ENCODE data around the gene SLC22A4. TPM values are rescaled to one million over a fixed set of nuclear protein-coding genes. Genes with fewer than 3 reads are reported as not detected.

The SLC22A4 gene
- polyA plus RNA-seq, 4 donors: 1.5 to 10.9 (median 5.0) TPM

DNA sequence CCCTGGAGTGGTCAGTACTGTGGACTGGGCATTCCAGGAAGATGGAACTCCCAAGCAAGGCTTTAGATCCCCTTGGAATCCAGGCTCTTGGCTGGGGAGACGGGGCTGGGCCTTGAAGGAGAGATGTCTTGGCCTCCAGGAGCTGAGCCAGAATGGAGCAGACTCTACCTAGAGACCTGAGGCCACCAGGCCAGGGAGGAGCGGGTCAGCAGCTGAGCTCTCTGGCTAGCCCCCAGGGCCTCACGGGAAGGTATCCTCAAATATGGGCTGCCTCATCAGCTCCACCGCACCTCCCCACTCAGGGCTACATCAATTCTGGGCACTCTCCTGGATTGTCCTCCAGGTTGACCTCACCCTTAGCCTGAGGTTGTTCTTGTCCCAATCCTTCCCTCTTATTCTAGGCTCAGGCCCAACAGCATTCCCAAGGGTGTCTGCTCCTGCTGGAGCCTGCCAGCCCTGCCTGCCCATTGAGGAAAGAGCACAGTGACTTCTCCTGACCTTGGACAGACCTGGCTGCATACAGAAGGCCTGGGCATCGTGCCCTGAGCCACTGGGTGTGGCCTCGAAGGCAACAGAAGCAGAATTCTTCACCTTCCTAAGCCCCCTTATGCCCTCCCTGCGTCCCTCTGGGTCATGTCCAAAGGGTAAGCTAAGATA lies 39.7 kb upstream of the SLC22A4 start:
- FAIRE-seq (no peak), DNase-seq (no peak)
- no peak overlapping the region for H3K4me3 ChIP-seq (ENCODE audit: low read depth in 1 of 3, low read length in 3 of 3)
- peak overlapping the region in 1 of 3 donors; percentile 31 for H3K27ac ChIP-seq (ENCODE audit: low read depth in 1 of 3, low read length in 2 of 3)
- no peaks in the 10 kb centered on the region for H3K9me3 ChIP-seq (ENCODE audit: control insufficient read depth in 2 of 2, insufficient read depth in 1 of 2, low read depth in 1 of 2, low read length in 1 of 2)
- peaks cover 0 to 2% (median 0%) of the 10 kb centered on the region in 3 donors for H3K36me3 ChIP-seq (ENCODE audit: control insufficient read depth in 3 of 3, insufficient read depth in 2 of 3, low read depth in 1 of 3, low read length in 3 of 3)
- peaks cover 0 to 29% (median 3%) of the 10 kb centered on the region in 3 donors for H3K4me1 ChIP-seq (ENCODE audit: control insufficient read depth in 3 of 3, insufficient read depth in 2 of 3, low read depth in 1 of 3, low read length in 2 of 3)
- peaks cover 0 to 14% (median 0%) of the 10 kb centered on the region in 3 donors for H3K27me3 ChIP-seq (ENCODE audit: control insufficient read depth in 3 of 3, insufficient read depth in 3 of 3, low read length in 3 of 3)
- WGBS, 3 donors: 35 to 51% (median 50%) methylated on average over 6 to 7 of the region's 7 CpGs

GRCh38 chr5:132256086-132256782 lies 38.0 kb upstream of the SLC22A4 start:
- Histone ChIP-seq H3K4me3 (ENCODE audit: low read depth in 1 of 3, low read length in 3 of 3) (no peak overlapping the region), H3K27ac (ENCODE audit: low read depth in 1 of 3, low read length in 2 of 3) (no peak overlapping the region), H3K27me3 (ENCODE audit: control insufficient read depth in 3 of 3, insufficient read depth in 3 of 3, low read length in 3 of 3) (peaks cover 0 to 18% (median 0%) of the 10 kb centered on the region in 3 donors), H3K4me1 (ENCODE audit: control insufficient read depth in 3 of 3, insufficient read depth in 2 of 3, low read depth in 1 of 3, low read length in 2 of 3) (peaks cover 3 to 33% (median 6%) of the 10 kb centered on the region in 3 donors), H3K9me3 (ENCODE audit: control insufficient read depth in 2 of 2, insufficient read depth in 1 of 2, low read depth in 1 of 2, low read length in 1 of 2) (no peaks in the 10 kb centered on the region), H3K36me3 (ENCODE audit: control insufficient read depth in 3 of 3, insufficient read depth in 2 of 3, low read depth in 1 of 3, low read length in 3 of 3) (peaks cover 0 to 11% (median 0%) of the 10 kb centered on the region in 3 donors)
- 91 to 100% (median 95%) methylated on average over 4 of the region's 4 CpGs for WGBS, 3 donors
- DNase-seq (no peak), FAIRE-seq (no peak)

- peak overlapping the region in 1 of 3 donors; percentile 60 for H3K4me3 ChIP-seq (ENCODE audit: low read depth in 1 of 3, low read length in 3 of 3)
- peak overlapping the region in 1 of 3 donors; percentile 18 for H3K27ac ChIP-seq (ENCODE audit: low read depth in 1 of 3, low read length in 2 of 3)
- FAIRE-seq: no peak
Observed at GRCh38 chr5:132256783-132257130, 37.4 kb upstream of the SLC22A4 start.

GRCh38 chr5:132257131-132258101 lies 36.8 kb upstream of the SLC22A4 start, which contains the start of gene PDLIM4:
PDLIM4 (plus strand) TSS chr5:132257696; CDS start chr5:132257735, 39 bp downstream.
- DNase-seq (peak in 1 of 2 donors; percentile 72), FAIRE-seq (no peak)
- Histone ChIP-seq H3K4me3 (ENCODE audit: low read depth in 1 of 3, low read length in 3 of 3) (peak within 1 kb of the TSS in 2 of 3 donors; percentile 42 to 60), H3K27me3 (ENCODE audit: control insufficient read depth in 3 of 3, insufficient read depth in 3 of 3, low read length in 3 of 3) (peaks cover 0 to 18% (median 0%) of the 10 kb centered on the region in 3 donors), H3K9me3 (ENCODE audit: control insufficient read depth in 2 of 2, insufficient read depth in 1 of 2, low read depth in 1 of 2, low read length in 1 of 2) (no peaks in the 10 kb centered on the region), H3K4me1 (ENCODE audit: control insufficient read depth in 3 of 3, insufficient read depth in 2 of 3, low read depth in 1 of 3, low read length in 2 of 3) (peaks cover 3 to 33% (median 8%) of the 10 kb centered on the region in 3 donors), H3K27ac (ENCODE audit: low read depth in 1 of 3, low read length in 2 of 3) (peak within 1 kb of the TSS in 2 of 3 donors; percentile 73 to 88), H3K36me3 (ENCODE audit: control insufficient read depth in 3 of 3, insufficient read depth in 2 of 3, low read depth in 1 of 3, low read length in 3 of 3) (peaks cover 0 to 15% (median 0%) of the 10 kb centered on the region in 3 donors)
- 14 to 27% (median 16%) methylated on average over 53 to 88 of the region's 88 CpGs for WGBS, 3 donors

More at GRCh38 chr5:132256783-132257130, 37.4 kb upstream of the SLC22A4 start:
- Histone ChIP-seq H3K9me3 (ENCODE audit: control insufficient read depth in 2 of 2, insufficient read depth in 1 of 2, low read depth in 1 of 2, low read length in 1 of 2) (no peaks in the 10 kb centered on the region), H3K27me3 (ENCODE audit: control insufficient read depth in 3 of 3, insufficient read depth in 3 of 3, low read length in 3 of 3) (peaks cover 0 to 18% (median 0%) of the 10 kb centered on the region in 3 donors), H3K36me3 (ENCODE audit: control insufficient read depth in 3 of 3, insufficient read depth in 2 of 3, low read depth in 1 of 3, low read length in 3 of 3) (peaks cover 0 to 13% (median 0%) of the 10 kb centered on the region in 3 donors), H3K4me1 (ENCODE audit: control insufficient read depth in 3 of 3, insufficient read depth in 2 of 3, low read depth in 1 of 3, low read length in 2 of 3) (peaks cover 3 to 33% (median 8%) of the 10 kb centered on the region in 3 donors)
- no peak for DNase-seq
- WGBS, 3 donors: 83 to 90% (median 90%) methylated on average over 6 of the region's 6 CpGs

- FAIRE-seq (no peak), DNase-seq (no peak)
- Histone ChIP-seq H3K27me3 (ENCODE audit: control insufficient read depth in 3 of 3, insufficient read depth in 3 of 3, low read length in 3 of 3) (peaks cover 0 to 18% (median 0%) of the 10 kb centered on the region in 3 donors), H3K4me3 (ENCODE audit: low read depth in 1 of 3, low read length in 3 of 3) (peak overlapping the region in 2 of 3 donors; percentile 42 to 60), H3K36me3 (ENCODE audit: control insufficient read depth in 3 of 3, insufficient read depth in 2 of 3, low read depth in 1 of 3, low read length in 3 of 3) (peaks cover 0 to 21% (median 0%) of the 10 kb centered on the region in 3 donors), H3K27ac (ENCODE audit: low read depth in 1 of 3, low read length in 2 of 3) (peak overlapping the region in 2 of 3 donors; percentile 73 to 88), H3K4me1 (ENCODE audit: control insufficient read depth in 3 of 3, insufficient read depth in 2 of 3, low read depth in 1 of 3, low read length in 2 of 3) (peaks cover 3 to 30% (median 8%) of the 10 kb centered on the region in 3 donors), H3K9me3 (ENCODE audit: control insufficient read depth in 2 of 2, insufficient read depth in 1 of 2, low read depth in 1 of 2, low read length in 1 of 2) (no peaks in the 10 kb centered on the region)
- WGBS, 3 donors: 48 to 51% (median 49%) methylated on average over 19 of the region's 19 CpGs
Observed at GRCh38 chr5:132258102-132259068, 35.8 kb upstream of the SLC22A4 start.

- Histone ChIP-seq H3K4me3 (ENCODE audit: low read depth in 1 of 3, low read length in 3 of 3) (peak overlapping the region in 1 of 3 donors; percentile 60), H3K27me3 (ENCODE audit: control insufficient read depth in 3 of 3, insufficient read depth in 3 of 3, low read length in 3 of 3) (peaks cover 0 to 18% (median 0%) of the 10 kb centered on the region in 3 donors), H3K4me1 (ENCODE audit: control insufficient read depth in 3 of 3, insufficient read depth in 2 of 3, low read depth in 1 of 3, low read length in 2 of 3) (peaks cover 3 to 27% (median 8%) of the 10 kb centered on the region in 3 donors), H3K9me3 (ENCODE audit: control insufficient read depth in 2 of 2, insufficient read depth in 1 of 2, low read depth in 1 of 2, low read length in 1 of 2) (no peaks in the 10 kb centered on the region), H3K27ac (ENCODE audit: low read depth in 1 of 3, low read length in 2 of 3) (peak overlapping the region; percentile 24 to 88 (median 73)), H3K36me3 (ENCODE audit: control insufficient read depth in 3 of 3, insufficient read depth in 2 of 3, low read depth in 1 of 3, low read length in 3 of 3) (peaks cover 0 to 29% (median 0%) of the 10 kb centered on the region in 3 donors)
- no peak for FAIRE-seq
- WGBS, 3 donors: 60 to 83% (median 77%) methylated on average over 24 of the region's 24 CpGs
- DNase-seq: no peak
Observed at GRCh38 chr5:132259069-132259851, 34.9 kb upstream of the SLC22A4 start.
